Fibroblast of the aortic adventitia (primary cell): ENCODE data around the gene PPIE. TPM values are rescaled to one million over a fixed set of nuclear protein-coding genes. Genes with fewer than 3 reads are reported as not detected.
A peak's percentile ranks its signal among the peaks of the same experiment; 100 is the strongest.

Source experiments
- DNase-seq: peaks from one replicate; pipeline ENCODE4 v3.0.0-alpha.2; 2010; ENCODE audit warnings: low read depth
- H3K4me3 ChIP-seq: 2 replicates; pipeline ENCODE4 v1.5.1; 2011; ENCODE audit warnings: low read depth, mild to moderate bottlenecking, control low read depth, low read length, moderate library complexity
- CTCF ChIP-seq: IDR thresholded peaks from 2 replicates; pipeline ENCODE4 v1.5.1; 2011; ENCODE audit warnings: mild to moderate bottlenecking, low read length, control low read depth, inconsistent platforms; ENCODE audit not compliant: insufficient read depth
- total RNA-seq: library from RNA; depleted of rRNA; stranded (reverse); fragments of >200 nt; gene quantifications from 2 replicates; pipeline ENCODE4 v1.2.3, GENCODE V29; 2012; ENCODE audit warnings: low replicate concordance

Gene PPIE
- total RNA-seq, 1 donor: 28.4 TPM

GRCh38 chr1:39717809-39718208 lies 20.9 kb upstream of the PPIE start:
- DNase-seq: no peak
- no peak for TF ChIP-seq CTCF
- no peak overlapping the region for H3K4me3 ChIP-seq

- H3K4me3 ChIP-seq: no peak overlapping the region
- TF ChIP-seq CTCF: peak; percentile 54
- peak; percentile 83 for DNase-seq
These were observed 18.3 kb upstream of the PPIE start for GRCh38 chr1:39720094-39720999.

GRCh38 chr1:39721664-39722063 lies 17.0 kb upstream of the PPIE start:
- no peak overlapping the region for H3K4me3 ChIP-seq
- no peak for TF ChIP-seq CTCF
- no peak for DNase-seq

DNA sequence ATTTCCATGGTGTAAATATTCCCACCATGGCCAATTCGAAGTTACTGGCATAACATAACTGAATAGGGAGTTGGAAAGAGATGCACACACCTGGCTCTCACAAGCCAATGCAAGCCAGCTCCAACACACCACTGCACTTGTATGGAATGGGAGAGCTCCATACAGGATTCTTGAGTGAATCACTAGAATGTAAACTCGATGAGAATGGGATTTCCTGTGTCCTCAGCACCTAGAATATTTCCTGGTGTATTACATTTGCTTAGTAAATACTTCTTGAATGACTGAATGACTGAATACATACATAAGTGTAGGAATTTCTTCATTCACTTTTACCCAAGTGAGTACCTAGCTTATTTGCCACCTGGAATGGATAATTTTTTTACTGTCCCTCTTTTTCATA lies 16.2 kb upstream of the PPIE start:
- no peak for TF ChIP-seq CTCF
- H3K4me3 ChIP-seq: no peak overlapping the region
- DNase-seq: no peak

DNA sequence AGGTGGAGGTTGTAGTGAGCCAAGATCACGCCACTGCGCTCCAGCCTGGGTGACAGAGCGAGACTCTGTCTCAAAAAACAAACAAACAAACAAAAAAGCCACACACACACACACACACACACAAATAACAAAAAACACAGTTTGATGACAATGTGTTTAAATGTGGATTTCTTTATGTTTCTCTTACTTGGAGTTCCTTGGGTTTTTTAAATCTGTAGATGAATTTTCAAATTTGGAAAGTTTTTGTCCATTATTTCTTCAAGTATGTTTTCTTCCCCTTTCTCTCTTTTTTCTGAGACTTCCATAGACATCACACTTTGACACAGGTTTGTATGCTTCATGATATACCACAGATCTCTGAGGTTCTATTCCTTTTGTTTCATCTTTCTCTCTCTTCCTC lies 12.1 kb upstream of the PPIE start:
- no peak for DNase-seq
- no peak overlapping the region for H3K4me3 ChIP-seq
- no peak for TF ChIP-seq CTCF

GRCh38 chr1:39727221-39727931 lies 11.3 kb upstream of the PPIE start:
- H3K4me3 ChIP-seq: no peak overlapping the region

More at GRCh38 chr1:39727221-39727931, 11.3 kb upstream of the PPIE start:
- DNase-seq: no peak
- no peak for TF ChIP-seq CTCF
